IMR-90 (cell line): Measurements from ENCODE around the gene BDH1. TPM values are rescaled to one million over a fixed set of nuclear protein-coding genes. Genes with fewer than 3 reads are reported as not detected.

Experiments
- ATAC-seq: fragments of 200-7000 bp; cut with Tn5 transposase; 2 replicates; pipeline ENCODE4 v1.9.1; 2020; ENCODE audit warnings: low read depth, mild to moderate bottlenecking, moderate library complexity
- BruUV-seq: library from RNA; stranded (reverse); fragments of 400-500 nt; replicated peaks from 2 replicates; lab custom pipeline; 2021; lab: Mats Ljungman, UMichigan
- CTCF ChIA-PET: fragments of 300-600 bp; formaldehyde crosslinking; extraction: SDS; loops from one replicate; lab custom pipeline; 2021; ENCODE audit warnings: antibody characterized with exemption; lab: Yijun Ruan, JAX
- POLR2A ChIA-PET: fragments of 300-600 bp; sonication (Branson Sonifier 250); formaldehyde crosslinking; loops from one replicate; lab custom pipeline; 2022; ENCODE audit warnings: antibody characterized with exemption; ENCODE audit not compliant: unreplicated experiment; lab: Charles Lee
- DNase-seq: peaks from one replicate; pipeline ENCODE4 v3.0.0; 2013
- H2AFZ ChIP-seq: replicated peaks from 2 replicates; pipeline ENCODE3; 2013; ENCODE audit warnings: low read length, mild to moderate bottlenecking; ENCODE audit not compliant: poor library complexity
- H2AK5ac ChIP-seq: 2 replicates; pipeline ENCODE4 v1.6.1; 2013; ENCODE audit warnings: low read depth, low read length, inconsistent platforms
- H2AK9ac ChIP-seq: replicated peaks from 2 replicates; pipeline ENCODE3; 2013; ENCODE audit warnings: mild to moderate bottlenecking, low read depth, low read length, moderate library complexity; ENCODE audit not compliant: poor library complexity
- H2BK120ac ChIP-seq: 2 replicates; pipeline ENCODE4 v1.6.1; 2013; ENCODE audit warnings: low read depth, low read length, inconsistent platforms
- H2BK15ac ChIP-seq: 3 replicates; pipeline ENCODE4 v1.6.1; 2013; ENCODE audit warnings: low read depth, low read length, inconsistent platforms
- H2BK20ac ChIP-seq: 2 replicates; pipeline ENCODE4 v1.6.1; 2013; ENCODE audit warnings: low read depth, mild to moderate bottlenecking, inconsistent platforms, low read length, moderate library complexity
- H2BK5ac ChIP-seq: 2 replicates; pipeline ENCODE4 v1.6.1; 2013; ENCODE audit warnings: mild to moderate bottlenecking, low read depth, low read length, inconsistent platforms; ENCODE audit not compliant: poor library complexity, severe bottlenecking
- H3K14ac ChIP-seq: replicated peaks from 2 replicates; pipeline ENCODE4 v1.6.1; 2013; ENCODE audit warnings: low read depth, low read length, inconsistent platforms
- H3K18ac ChIP-seq: 2 replicates; pipeline ENCODE4 v1.6.1; 2013; ENCODE audit warnings: low read depth, low read length, control low read depth
- H3K23ac ChIP-seq: 2 replicates; pipeline ENCODE4 v1.6.1; 2013; ENCODE audit warnings: low read depth, low read length, inconsistent platforms
- H3K27ac ChIP-seq: 2 replicates; pipeline ENCODE4 v1.5.1; 2013; ENCODE audit warnings: mild to moderate bottlenecking, control low read depth, low read length; ENCODE audit not compliant: insufficient read depth
- H3K27me3 ChIP-seq: 2 replicates; pipeline ENCODE4 v1.6.1; 2013; ENCODE audit warnings: low read length; ENCODE audit not compliant: control insufficient read depth, insufficient read depth
- H3K36me3 ChIP-seq: 2 replicates; pipeline ENCODE4 v1.6.1; 2013; ENCODE audit warnings: low read length, mixed read lengths; ENCODE audit not compliant: control insufficient read depth, insufficient read depth
- H3K4ac ChIP-seq: 2 replicates; pipeline ENCODE4 v1.6.1; 2013; ENCODE audit warnings: low read depth, low read length, inconsistent platforms
- H3K4me1 ChIP-seq: 2 replicates; pipeline ENCODE4 v1.6.1; 2013; ENCODE audit warnings: low read length, mixed read lengths; ENCODE audit not compliant: control insufficient read depth, insufficient read depth
- H3K4me2 ChIP-seq: 2 replicates; pipeline ENCODE4 v1.6.1; 2013; ENCODE audit warnings: low read depth, mild to moderate bottlenecking, control low read depth, low read length, moderate library complexity
- H3K4me3 ChIP-seq: 2 replicates; pipeline ENCODE4 v1.5.1; 2013; ENCODE audit warnings: low read depth, mild to moderate bottlenecking, control low read depth, low read length, moderate library complexity; ENCODE audit not compliant: insufficient read depth
- H3K56ac ChIP-seq: 2 replicates; pipeline ENCODE4 v1.6.1; 2013; ENCODE audit warnings: low read length, inconsistent platforms; ENCODE audit not compliant: insufficient read depth; ENCODE audit errors: extremely low read depth
- H3K79me1 ChIP-seq, 2 experiments: 2 replicates each; pipeline ENCODE4 v1.6.1; 2013; ENCODE audit warnings: low read length in 2 of 2, inconsistent platforms in 1 of 2, low read depth in 1 of 2
- H3K9ac ChIP-seq: 2 replicates; pipeline ENCODE4 v1.6.1; 2013; ENCODE audit warnings: low read depth, low read length, control low read depth
- H3K9me1 ChIP-seq: 2 replicates; pipeline ENCODE4 v1.6.1; 2013; ENCODE audit warnings: low read length, inconsistent platforms; ENCODE audit not compliant: insufficient read depth
- H3K9me3 ChIP-seq: 2 replicates; pipeline ENCODE4 v1.6.1; 2013; ENCODE audit warnings: low read length; ENCODE audit not compliant: control insufficient read depth, insufficient read depth
- H4K20me1 ChIP-seq: 2 replicates; pipeline ENCODE4 v1.6.1; 2013; ENCODE audit warnings: low read length, inconsistent platforms; ENCODE audit not compliant: insufficient read depth
- H4K5ac ChIP-seq: 2 replicates; pipeline ENCODE4 v1.6.1; 2013; ENCODE audit warnings: mild to moderate bottlenecking, low read depth, low read length, control low read depth
- H4K8ac ChIP-seq, 2 experiments: 2 replicates each; pipeline ENCODE4 v1.6.1; 2013; ENCODE audit warnings: low read depth in 2 of 2, low read length in 2 of 2, control low read depth in 1 of 2, inconsistent platforms in 1 of 2
- H4K91ac ChIP-seq: 2 replicates; pipeline ENCODE4 v1.6.1; 2013; ENCODE audit warnings: low read depth, low read length, inconsistent platforms; ENCODE audit not compliant: insufficient read depth
- BHLHE40 ChIP-seq: fragments of 150-350 bp; IDR thresholded peaks from 2 replicates; pipeline ENCODE4 v1.6.1; 2016; ENCODE audit warnings: mild to moderate bottlenecking, low read depth, low read length
- CEBPB ChIP-seq: IDR thresholded peaks from 2 replicates; pipeline ENCODE4 v1.6.1; 2012; ENCODE audit warnings: low read depth, low read length, improper control_type of control experiment
- CHD1 ChIP-seq: IDR thresholded peaks from 2 replicates; pipeline ENCODE4 v1.6.1; 2012; ENCODE audit warnings: low read depth, low read length, improper control_type of control experiment
- ELK1 ChIP-seq: fragments of 150-350 bp; IDR thresholded peaks from 2 replicates; pipeline ENCODE4 v1.6.1; 2016; ENCODE audit warnings: low read depth, mild to moderate bottlenecking, low read length, moderate library complexity, borderline replicate concordance
- FOS ChIP-seq: fragments of 150-350 bp; IDR thresholded peaks from 2 replicates; pipeline ENCODE4 v1.6.1; 2016; ENCODE audit warnings: low read depth, low read length
- MXI1 ChIP-seq: IDR thresholded peaks from 2 replicates; pipeline ENCODE4 v1.6.1; 2012; ENCODE audit warnings: low read depth, mild to moderate bottlenecking, low read length, moderate library complexity, borderline replicate concordance
- NFE2L2 ChIP-seq: fragments of 150-350 bp; IDR thresholded peaks from 2 replicates; pipeline ENCODE4 v1.6.1; 2016; ENCODE audit warnings: low read depth, mild to moderate bottlenecking, low read length
- POLR2A ChIP-seq: IDR thresholded peaks from 2 replicates; pipeline ENCODE4 v1.6.1; 2012; ENCODE audit warnings: mild to moderate bottlenecking, low read depth, low read length
- RAD21 ChIP-seq: IDR thresholded peaks from 2 replicates; pipeline ENCODE4 v1.6.1; 2012; ENCODE audit warnings: low read length, improper control_type of control experiment
- RCOR1 ChIP-seq: IDR thresholded peaks from 2 replicates; pipeline ENCODE4 v1.6.1; 2012; ENCODE audit warnings: mild to moderate bottlenecking, low read length, improper control_type of control experiment; ENCODE audit not compliant: insufficient replicate concordance
- RFX5 ChIP-seq: IDR thresholded peaks from 2 replicates; pipeline ENCODE4 v1.8.0; 2012; ENCODE audit warnings: low read depth, mild to moderate bottlenecking, low read length, moderate library complexity
- SMC3 ChIP-seq: fragments of 150-350 bp; IDR thresholded peaks from 2 replicates; pipeline ENCODE4 v1.6.1; 2016; ENCODE audit warnings: low read depth, mild to moderate bottlenecking, antibody characterized with exemption, low read length, moderate library complexity
- USF2 ChIP-seq: fragments of 150-350 bp; IDR thresholded peaks from 2 replicates; pipeline ENCODE4 v1.6.1; 2017; ENCODE audit warnings: mild to moderate bottlenecking, antibody characterized with exemption, low read length, low read depth
- WGBS, 2 experiments: methylation state at CpG; one replicate each; pipeline versions ENCODE4 v1.1.5 to v1.1.7; 2013; ENCODE audit warnings: missing lambda C conversion rate in 2 of 2; ENCODE audit not compliant: insufficient read length in 1 of 2; ENCODE audit errors: extremely low coverage in 2 of 2; 5-methylcytosine and 5-hydroxymethylcytosine counted together
- dilution Hi-C: fragments of 300-500 bp; cut with HindIII; formaldehyde crosslinking; loops from one replicate; pipeline ENCODE4 v1.14.3; 2018; ENCODE audit warnings: low sequenced_read_pairs; ENCODE audit not compliant: unreplicated experiment
- in situ Hi-C: fragments of 300-500 bp; cut with MboI; formaldehyde crosslinking; loops from 3 replicates; pipeline ENCODE4 v1.14.3; 2019; ENCODE audit warnings: low sequenced_read_pairs, inconsistent platforms, mixed read lengths
- intact Hi-C: fragments of 100-400 bp; cut with micrococcal nuclease; formaldehyde crosslinking; loops from 2 replicates; pipeline ENCODE4 v1.10.0; 2022
- polyA plus RNA-seq, 3 experiments: library from polyadenylated mRNA; depleted of rRNA; stranded (reverse); fragments of >200 nt; gene quantifications; 2 replicates each; pipeline ENCODE4 v1.2.3, GENCODE V29; 2012; ENCODE audit warnings: low replicate concordance in 1 of 3
- total RNA-seq: library from RNA; depleted of rRNA; stranded (reverse); fragments of >200 nt; gene quantifications from 2 replicates; pipeline ENCODE4 v1.2.3, GENCODE V29; 2012

Gene BDH1
- total and polyA plus RNA-seq, 2 of the 4 experiments (the other 2 are of a cell fraction) = 2.7 to 4.4 TPM

DNA sequence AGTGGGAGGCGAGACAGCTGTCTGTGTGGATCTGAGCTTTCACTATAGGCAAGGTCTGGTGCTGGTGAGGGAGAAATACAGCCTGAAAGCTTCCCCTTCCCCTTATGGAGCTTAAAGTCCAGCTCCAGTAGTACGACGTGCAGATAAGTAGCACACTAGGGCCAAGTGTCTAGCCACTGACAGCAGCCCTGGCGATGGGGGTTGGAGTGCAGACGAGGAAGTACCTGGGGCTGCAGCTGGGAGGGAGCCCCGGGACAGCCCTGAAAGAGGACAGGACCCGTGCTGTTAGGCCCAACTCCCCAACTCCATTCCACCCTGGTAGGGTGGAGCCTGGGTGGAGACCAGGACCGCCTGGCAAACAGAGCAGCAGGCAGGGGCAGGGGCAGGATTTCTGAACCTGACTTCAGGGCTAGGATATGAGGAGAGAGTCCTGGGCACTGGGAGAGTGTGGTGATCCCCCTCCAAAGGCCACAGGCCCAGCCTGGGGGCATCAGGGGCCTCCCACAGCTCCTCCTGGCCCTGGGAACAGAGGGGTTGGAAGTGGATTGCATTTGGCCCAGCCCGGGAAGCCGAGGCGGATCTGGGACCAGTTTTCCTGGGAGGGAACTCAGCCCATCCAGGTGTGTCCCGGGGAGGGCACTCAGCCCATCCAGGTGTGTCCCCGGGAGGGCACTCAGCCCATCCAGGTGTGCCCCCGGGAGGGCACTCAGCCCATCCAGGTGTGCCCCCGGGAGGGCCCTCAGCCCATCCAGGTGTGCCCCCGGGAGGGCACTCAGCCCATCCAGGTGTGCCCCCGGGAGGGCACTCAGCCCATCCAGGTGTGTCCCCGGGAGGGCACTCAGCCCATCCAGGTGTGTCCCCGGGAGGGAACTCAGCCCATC is 42.8 kb downstream of the BDH1 start:
- dilution Hi-C loops (no loop called here), in situ Hi-C loops (loop anchor here (10.0 kb wide), 1 partner anchor 258 kb away; no protein-coding TSS in a partner anchor), intact Hi-C loops (loop anchor here (10.0 kb wide), 1 partner anchor 508 kb away; no protein-coding TSS in a partner anchor)
- 0 out of 4 replicates have a peak, but pooled peaks cover 0 to 2% of the 10 kb centered on the region in 2 experiments for H3K79me1 ChIP-seq
- ChIA-PET CTCF (no interaction called here), POLR2A (no interaction called here)
- no peak overlapping the region for H2AK9ac ChIP-seq
- no peak overlapping the region for H2BK120ac ChIP-seq
- H3K14ac ChIP-seq = no peak overlapping the region
- H3K9me3 ChIP-seq = no peaks in the 10 kb centered on the region
- 87% methylated on average over 7 of the region's 19 CpGs; no CpG with 5 or more reads in 1 of the 2 experiments for WGBS, 2 experiments
- no peak overlapping the region for H3K23ac ChIP-seq
- ATAC-seq = no peak
- H3K4me1 ChIP-seq = peaks cover 9% of the 10 kb centered on the region
- H2AK5ac ChIP-seq = no peak overlapping the region
- H3K18ac ChIP-seq = no peak overlapping the region
- no peaks in the 10 kb centered on the region for H4K20me1 ChIP-seq
- no peak overlapping the region for H3K4me2 ChIP-seq
- no peak for TF ChIP-seq CHD1
- no peak for TF ChIP-seq FOS
- no peak for TF ChIP-seq NFE2L2
- no peak for TF ChIP-seq ELK1
- TF ChIP-seq RFX5 = no peak
- no peak for TF ChIP-seq USF2
- no peak for TF ChIP-seq CEBPB
- no peak for TF ChIP-seq BHLHE40
- no peak for TF ChIP-seq RCOR1
- TF ChIP-seq SMC3 = no peak
- no peak for TF ChIP-seq MXI1
- TF ChIP-seq POLR2A = no peak
- no peak for TF ChIP-seq RAD21
- peaks cover 4% of the 10 kb centered on the region; the same call in 1 of the 2 replicates for H3K27me3 ChIP-seq
- no peaks in the 10 kb centered on the region; the same call in 1 of the 2 replicates for H3K36me3 ChIP-seq
- peaks cover 11% of the 10 kb centered on the region; the same call in 1 of the 2 replicates for H3K9me1 ChIP-seq
- H2BK5ac ChIP-seq = no peak overlapping the region
- H3K9ac ChIP-seq = no peak overlapping the region
- no peak overlapping the region for H4K5ac ChIP-seq
- H3K4ac ChIP-seq = no peak overlapping the region
- no TSS peak for BruUV-seq
- no peak overlapping the region for H4K8ac ChIP-seq
- H2BK20ac ChIP-seq = no peak overlapping the region
- H2BK15ac ChIP-seq = no peak overlapping the region
- H4K91ac ChIP-seq = no peak overlapping the region
- no peak overlapping the region for H3K27ac ChIP-seq
- no peak for DNase-seq
- no peak overlapping the region for H2AFZ ChIP-seq
- H3K4me3 ChIP-seq = no peak overlapping the region
- no peak overlapping the region for H3K56ac ChIP-seq
